ENCODE measurements around the gene SLC6A12.

GRCh38 chr12:157644-158043 lies 56.3 kb downstream of the SLC6A12 start:
- TF ChIP-seq BACH2 (CRISPR knock-in tag; IDR thresholded peaks at IDR 0.05; ENCODE audit: borderline replicate concordance) (no peak), OSR1 (CRISPR knock-in tag; IDR thresholded peaks at IDR 0.05) (no peak), ZFP30 (CRISPR knock-in tag; IDR thresholded peaks at IDR 0.05) (no peak), PATZ1 (CRISPR knock-in tag; IDR thresholded peaks at IDR 0.05; ENCODE audit: borderline replicate concordance) (no peak), TOX (CRISPR knock-in tag; IDR thresholded peaks at IDR 0.05; ENCODE audit: borderline replicate concordance) (no peak)
